H1 (cell line): ENCODE results near the gene PPP1R2. TPM values are rescaled to one million over a fixed set of nuclear protein-coding genes. Genes with fewer than 3 reads are reported as not detected.

Experiments
- JUND ChIP-seq: IDR thresholded peaks from 2 replicates; pipeline ENCODE4 v1.6.1; 2011; ENCODE audit warnings: mild to moderate bottlenecking, improper control_type of control experiment, low read length
- POLR2A ChIP-seq, 2 experiments: IDR thresholded peaks; 1 replicate in 1 of 2; 2 replicates in 1 of 2; pipeline ENCODE4 v1.6.1; 2011; ENCODE audit warnings: low read depth in 2 of 2, low read length in 2 of 2, mild to moderate bottlenecking in 2 of 2; ENCODE audit errors: control extremely low read depth in 1 of 2
- SIRT6 ChIP-seq: IDR thresholded peaks from one replicate; pipeline ENCODE4 v1.7.1; 2012; ENCODE audit warnings: low read length, inconsistent platforms
- polyA plus RNA-seq, 7 experiments: library from polyadenylated mRNA; depleted of rRNA in 3 of 7; stranded (reverse) in 5 of 7; unstranded in 2 of 7; fragments of >200 nt in 5 of 7; fragments of 200-250 nt in 2 of 7; gene quantifications; 1 replicate in 5 of 7; 2 replicates in 1 of 7; 4 replicates in 1 of 7; pipeline versions ENCODE4 v1.2.1 to v1.2.3, GENCODE V29; 2011 to 2013; ENCODE audit warnings: missing spikeins in 2 of 7, mixed read lengths in 2 of 7
- total RNA-seq: library from RNA; stranded (reverse); fragmentation: NEBNext Ultra II Directional; extraction: Animal tissue kit (Norgen Biotek cat#: 25700); gene quantifications from 2 replicates; pipeline ENCODE4 v1.2.1, GENCODE V29; 2021
- TF ChIP-seq, protein P1 (sequence below): IDR thresholded peaks from 2 replicates; pipeline ENCODE4 v1.6.1; 2011; ENCODE audit warnings: low read depth, mild to moderate bottlenecking, low read length; ENCODE audit not compliant: insufficient read depth

PPP1R2 gene
- total and polyA plus RNA-seq, 2 of the 8 experiments (the other 6 are each of a cell fraction or from before 2014, with no cell fraction given): 14.0 to 26.5 TPM

GRCh38 chr3:195543500-195544229 is 540 bp upstream of the PPP1R2 start (continued):
- no peak for TF ChIP-seq POLR2A (IDR thresholded peaks at IDR 0.05; ENCODE audit: control extremely low read depth in 1 of 2, low read depth in 2 of 2, low read length in 2 of 2)
- TF ChIP-seq, protein P1, sequence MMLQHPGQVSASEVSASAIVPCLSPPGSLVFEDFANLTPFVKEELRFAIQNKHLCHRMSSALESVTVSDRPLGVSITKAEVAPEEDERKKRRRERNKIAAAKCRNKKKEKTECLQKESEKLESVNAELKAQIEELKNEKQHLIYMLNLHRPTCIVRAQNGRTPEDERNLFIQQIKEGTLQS: no peak
- TF ChIP-seq SIRT6: no peak
- TF ChIP-seq JUND: peak; percentile 67; the same call in 1 of the 2 replicates
- TF ChIP-seq, all 59 proteins: peak for 5
